GM18868 (cell line): Measurements from ENCODE around the gene ITGB3BP.
A peak's percentile ranks its signal among the peaks of the same experiment; 100 is the strongest.
"Not testable (repeated sequence)": the region's sequence is repeated elsewhere in the genome, so short reads cannot be mapped to it uniquely, and the experiment has no call there.

Experiments
- ATAC-seq: cut with Tn5 transposase; IDR thresholded peaks from one replicate; pipeline ENCODE4 v1.9.1; 2021; ENCODE audit warnings: mild to moderate bottlenecking, moderate library complexity; ENCODE audit not compliant: unreplicated experiment

Gene ITGB3BP, protein sequence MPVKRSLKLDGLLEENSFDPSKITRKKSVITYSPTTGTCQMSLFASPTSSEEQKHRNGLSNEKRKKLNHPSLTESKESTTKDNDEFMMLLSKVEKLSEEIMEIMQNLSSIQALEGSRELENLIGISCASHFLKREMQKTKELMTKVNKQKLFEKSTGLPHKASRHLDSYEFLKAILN

DNA sequence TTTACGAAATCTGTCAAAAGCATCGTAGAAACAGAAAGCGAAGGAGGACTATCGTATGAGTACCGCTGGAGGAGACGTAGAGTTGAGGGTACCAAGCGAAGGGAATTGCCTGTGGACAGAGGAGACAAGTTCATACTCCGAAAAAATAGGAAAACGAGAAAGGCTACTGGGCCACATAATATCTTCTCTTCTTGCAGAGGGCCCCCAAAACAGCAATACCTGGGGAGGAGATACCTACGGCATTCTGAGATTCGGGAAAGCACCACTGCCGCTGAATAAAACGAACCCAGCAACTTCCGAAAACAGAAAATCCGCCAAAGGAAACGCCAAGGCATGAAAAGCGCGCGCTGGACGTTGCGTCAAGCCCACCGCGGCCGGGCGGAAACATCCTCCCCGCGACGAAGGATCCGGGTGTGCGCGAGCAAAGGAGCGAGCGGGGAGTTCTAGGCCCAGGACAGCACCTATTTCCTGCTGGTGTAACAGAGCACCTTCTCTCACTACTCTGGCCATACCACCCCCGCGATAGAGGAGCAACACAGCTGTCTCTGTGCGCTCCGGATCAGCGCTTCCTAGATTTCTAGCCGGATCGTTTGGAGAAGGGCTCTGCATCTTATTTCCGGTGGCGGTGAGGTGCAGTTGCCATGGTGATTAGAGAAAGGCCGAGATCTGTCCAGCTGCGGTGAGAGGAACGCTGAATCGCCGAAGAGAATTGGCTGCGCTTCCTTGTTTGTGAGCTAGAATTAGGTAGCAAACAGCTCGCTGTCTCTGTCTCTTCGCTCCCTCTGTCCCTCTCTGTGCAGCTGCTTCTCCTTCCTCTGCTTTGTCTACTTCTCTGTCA lies at the start of gene ITGB3BP, which contains the start of gene EFCAB7:
TSS of gene ITGB3BP (minus strand) at position 335 of the 838 bp plus-strand sequence. CDS start at position 243, 92 bp downstream.
TSS of gene EFCAB7 (plus strand) at position 635 of the 838 bp plus-strand sequence. CDS start 2,048 bp downstream, outside the sequence.
- peak; percentile 93 for ATAC-seq

GRCh38 chr1:63572686-63573085 lies 49.7 kb upstream of the ITGB3BP start:
- not testable (repeated sequence) for ATAC-seq

DNA sequence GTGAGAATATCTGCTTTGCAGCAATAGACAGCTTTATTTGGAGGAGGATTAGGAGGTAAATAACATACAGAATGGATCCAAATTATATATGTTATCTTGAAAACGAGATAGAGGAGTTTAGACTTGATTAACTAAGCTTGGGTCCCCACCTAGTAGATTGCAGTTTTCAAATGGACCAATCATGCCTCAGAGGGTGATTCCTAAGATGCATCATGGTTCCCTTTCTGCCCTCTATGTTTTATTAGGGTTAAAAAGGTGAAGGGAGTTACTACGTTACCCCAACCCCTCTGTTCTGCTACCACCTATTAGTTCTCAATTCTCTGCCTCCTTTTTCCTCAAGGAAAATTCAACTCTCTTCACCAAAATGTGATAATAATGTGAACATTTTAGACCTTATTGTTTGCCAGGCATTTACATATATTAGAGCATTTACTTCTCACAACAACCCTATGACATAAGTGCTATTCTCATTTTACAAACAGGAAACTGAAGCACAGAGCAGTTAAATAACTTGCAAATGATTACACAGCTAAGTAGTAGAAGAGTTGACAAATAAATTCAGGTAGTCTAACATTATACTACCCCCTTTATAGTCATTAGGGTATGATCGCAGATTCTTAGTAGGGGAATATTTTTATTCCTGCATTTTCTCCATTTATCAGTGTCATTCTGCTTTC lies 46.8 kb upstream of the ITGB3BP start:
- ATAC-seq: no peak

DNA sequence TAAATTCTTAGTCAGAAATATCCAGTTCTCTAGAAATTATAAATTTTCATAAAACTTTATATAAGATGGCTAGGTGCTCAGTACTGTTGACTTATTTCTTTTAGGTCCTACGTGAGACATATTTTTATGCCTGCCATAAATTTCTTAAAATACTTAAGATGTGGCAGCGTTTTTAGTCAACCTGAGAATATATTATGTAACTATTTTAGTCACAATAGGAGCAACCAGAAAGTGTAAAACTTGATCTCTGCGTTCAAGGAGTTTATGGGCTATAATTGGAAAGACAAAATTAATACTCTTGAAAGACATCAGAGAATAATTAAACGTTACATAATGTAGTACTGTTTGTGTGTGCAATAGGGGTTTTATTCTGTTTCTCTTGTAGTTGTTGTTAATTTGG lies 46.0 kb upstream of the ITGB3BP start:
- ATAC-seq: no peak

GRCh38 chr1:63563745-63564144 lies 40.7 kb upstream of the ITGB3BP start:
- no peak for ATAC-seq

- ATAC-seq: no peak
Observed at GRCh38 chr1:63559357-63559756, 36.3 kb upstream of the ITGB3BP start.

- ATAC-seq: peak; percentile 43
Observed at GRCh38 chr1:63557365-63557987, 34.5 kb upstream of the ITGB3BP start.

DNA sequence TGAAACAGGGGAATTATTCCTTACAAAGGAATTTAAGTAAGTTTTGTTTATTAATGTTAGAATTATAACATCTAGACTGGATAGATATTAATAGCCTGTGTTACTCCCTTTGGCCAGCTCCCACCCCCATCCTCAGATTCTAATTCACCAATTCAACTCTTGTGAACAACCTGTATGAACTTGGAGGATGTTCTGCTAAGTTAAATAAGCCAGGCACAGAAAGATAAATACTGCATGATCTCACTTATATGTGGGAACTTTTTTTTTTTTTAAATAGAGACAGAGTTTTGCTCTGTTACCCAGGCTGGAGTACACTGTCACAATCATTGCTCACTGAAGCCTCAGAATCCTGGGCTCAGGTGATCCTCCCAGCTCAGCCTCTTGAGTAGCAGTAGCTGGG lies 32.5 kb upstream of the ITGB3BP start:
- ATAC-seq: no peak

GRCh38 chr1:63548877-63549276 lies 25.9 kb upstream of the ITGB3BP start:
- ATAC-seq: no peak

DNA sequence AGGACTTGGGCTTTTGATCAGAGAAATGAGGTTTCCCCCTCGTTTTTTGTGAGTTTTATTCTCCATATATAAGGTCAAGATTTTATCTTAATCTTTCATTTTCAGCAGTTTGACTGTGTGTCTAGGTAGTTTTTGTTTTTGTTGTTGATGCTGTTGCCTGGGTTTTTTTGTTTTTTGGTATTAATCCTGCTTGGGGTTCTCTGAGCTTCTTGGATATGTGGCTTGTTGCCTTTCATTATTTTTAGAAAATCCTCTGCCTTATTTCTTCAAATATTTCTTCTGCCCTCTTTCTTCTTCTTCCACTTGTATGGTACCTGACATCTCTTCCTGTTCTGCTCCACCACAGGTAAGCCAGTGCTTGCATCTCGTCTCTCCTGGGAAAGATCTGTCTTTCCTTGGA lies 25.3 kb upstream of the ITGB3BP start:
- ATAC-seq: no peak

GRCh38 chr1:63547621-63548294 lies 24.7 kb upstream of the ITGB3BP start:
- ATAC-seq: no peak

- no peak for ATAC-seq
Observed at GRCh38 chr1:63545780-63546179, 22.8 kb upstream of the ITGB3BP start.

DNA sequence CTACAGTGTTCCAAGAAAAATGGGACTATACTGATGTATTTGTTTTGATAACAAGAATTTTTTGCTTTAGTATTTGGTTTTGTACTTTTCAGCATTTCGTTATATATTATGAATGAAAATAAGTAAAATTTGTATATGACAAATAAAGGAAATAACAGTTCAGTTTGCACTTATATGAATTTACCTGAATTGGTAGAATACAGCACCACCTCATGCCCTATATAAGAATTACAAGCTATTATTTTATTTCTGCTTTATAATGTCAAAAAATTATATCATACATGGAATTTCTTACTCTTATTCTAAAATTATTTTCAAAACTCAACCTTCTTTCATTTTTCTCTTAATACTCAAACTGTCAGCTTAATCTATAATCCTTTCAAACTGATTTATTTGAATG lies 14.9 kb upstream of the ITGB3BP start:
- no peak for ATAC-seq

- no peak for ATAC-seq
Observed at GRCh38 chr1:63537006-63537405, 14.0 kb upstream of the ITGB3BP start.

- no peak for ATAC-seq
Observed at GRCh38 chr1:63534406-63534805, 11.4 kb upstream of the ITGB3BP start.

- no peak for ATAC-seq
Observed at GRCh38 chr1:63533931-63534330, 10.9 kb upstream of the ITGB3BP start.

DNA sequence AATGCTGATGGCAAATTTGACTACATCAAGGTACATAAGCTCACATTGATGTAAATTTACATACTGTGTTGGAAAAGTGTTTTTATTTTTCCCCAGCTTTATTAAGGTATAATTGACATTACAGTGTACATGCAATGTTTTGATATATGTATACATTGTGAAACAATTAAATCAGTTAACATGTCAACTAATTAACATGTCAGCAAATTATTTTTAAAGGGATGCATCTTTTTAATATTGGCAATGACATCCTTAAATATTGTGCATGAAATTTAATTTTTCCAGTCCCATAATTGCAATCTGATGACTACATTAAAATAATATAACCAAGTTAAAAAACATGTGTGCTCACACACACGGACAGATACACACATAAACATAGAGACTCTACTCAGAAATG lies 9.7 kb upstream of the ITGB3BP start:
- no peak for ATAC-seq

- no peak for ATAC-seq
Observed at GRCh38 chr1:63524201-63524600, 1.2 kb upstream of the ITGB3BP start.

- peak; percentile 9 for ATAC-seq
Observed at GRCh38 chr1:63523738-63524137, 713 bp upstream of the ITGB3BP start.

- no peak for ATAC-seq
Observed at GRCh38 chr1:63516629-63517028, 6.4 kb downstream of the ITGB3BP start.

DNA sequence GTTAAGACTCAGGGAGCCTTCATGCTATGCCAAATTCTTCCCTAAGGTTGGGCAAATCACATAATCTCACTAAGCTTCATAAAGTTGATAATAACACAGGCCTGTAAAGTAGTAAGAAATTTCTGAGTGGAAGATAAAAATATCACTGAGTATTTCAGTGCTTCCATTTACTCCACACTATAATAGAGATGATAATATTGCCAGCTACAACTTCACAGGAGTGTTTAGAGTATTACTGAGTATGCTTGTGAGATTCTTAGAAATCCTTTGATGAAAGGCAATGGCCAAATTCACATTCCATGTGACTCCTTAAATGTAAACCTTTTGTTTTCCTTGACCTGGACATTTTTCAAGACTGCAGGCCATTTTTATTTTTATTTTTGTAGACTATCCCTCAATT lies 10.4 kb downstream of the ITGB3BP start:
- no peak for ATAC-seq
